BJ (cell line): ENCODE results near the gene MARS1. TPM values are rescaled to one million over a fixed set of nuclear protein-coding genes. Genes with fewer than 3 reads are reported as not detected.

Experiments used
- CTCF ChIA-PET: fragments of 350-600 bp; formaldehyde crosslinking; extraction: SDS; loops from one replicate; lab custom pipeline; 2021; ENCODE audit warnings: antibody characterized with exemption, inconsistent platforms; lab: Yijun Ruan, JAX
- POLR2A ChIA-PET: fragments of 300-600 bp; sonication (Branson Sonifier 250); formaldehyde crosslinking; extraction: SDS; loops from one replicate; lab custom pipeline; 2021; ENCODE audit warnings: antibody characterized with exemption; lab: Charles Lee
- DNase-seq: peaks from one replicate; pipeline ENCODE4 v3.0.0-alpha.2; 2011; ENCODE audit warnings: low read depth
- H3K27me3 ChIP-seq: 2 replicates; pipeline ENCODE4 v1.6.0; 2011; ENCODE audit warnings: low read length; ENCODE audit not compliant: control insufficient read depth, insufficient read depth
- H3K36me3 ChIP-seq: 2 replicates; pipeline ENCODE4 v1.5.1; 2011; ENCODE audit warnings: low read length; ENCODE audit not compliant: control insufficient read depth, insufficient read depth
- H3K4me3 ChIP-seq: 2 replicates; pipeline ENCODE4 v1.5.1; 2011; ENCODE audit warnings: low read depth, mild to moderate bottlenecking, control low read depth, low read length
- CTCF ChIP-seq: IDR thresholded peaks from 2 replicates; pipeline ENCODE4 v1.5.1; 2011; ENCODE audit warnings: low read depth, mild to moderate bottlenecking, control low read depth, inconsistent platforms, low read length, moderate library complexity; ENCODE audit not compliant: insufficient read depth
- polyA plus RNA-seq: library from polyadenylated mRNA; depleted of rRNA; stranded (reverse); fragments of >200 nt; gene quantifications from 2 replicates; pipeline ENCODE4 v1.2.3, GENCODE V29; 2011

Gene MARS1
- polyA plus RNA-seq, 1 experiment = 378 TPM

DNA sequence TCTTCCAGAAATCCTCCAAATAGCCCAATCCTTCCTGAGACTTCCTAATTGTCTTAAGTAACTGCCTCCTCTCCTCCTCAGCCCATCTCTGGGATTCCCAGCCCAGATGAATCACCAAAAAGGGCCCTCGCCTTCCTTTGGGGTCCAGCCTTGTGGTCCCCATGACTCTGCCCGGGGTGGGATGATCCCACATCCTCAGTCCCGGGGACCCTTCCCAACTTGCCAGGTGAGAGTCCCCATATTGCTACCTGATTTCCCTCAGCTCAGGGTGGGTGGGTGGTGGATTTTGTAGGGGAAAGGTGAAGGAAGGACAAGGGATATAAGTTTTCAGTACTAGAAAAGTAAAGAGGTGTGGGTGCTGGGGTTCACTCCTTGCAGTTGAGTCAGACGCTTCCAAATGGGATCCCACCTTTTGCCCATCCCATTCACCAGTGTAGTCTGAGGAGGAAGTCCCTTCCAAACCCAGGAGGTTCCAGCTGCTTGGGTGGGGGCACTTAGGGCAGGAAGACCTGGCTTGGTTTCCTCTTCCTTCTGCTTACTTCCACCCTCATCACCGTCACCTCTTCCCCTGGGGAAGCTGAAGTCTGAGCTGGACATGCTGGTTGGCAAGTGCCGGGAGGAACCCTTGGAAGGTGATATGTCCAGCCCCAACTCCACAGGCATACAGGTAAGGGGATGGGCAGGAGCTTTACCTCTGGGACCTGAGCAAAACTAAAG, 22.7 kb upstream of the MARS1 start:
- ChIA-PET POLR2A (interaction anchor here (0.5 kb wide), 1 partner anchor 32 kb away, joined by 6 read pairs; no protein-coding TSS in a partner anchor), CTCF (interaction anchor here (0.7 to 4.4 kb wide), 9 partner anchors 9 to 226 kb away, joined by 3 to 21 read pairs (median 4); partner anchors contain the start of genes ARHGAP9 and INHBE)
- Histone ChIP-seq H3K27me3 (no peaks in the 10 kb centered on the region; the same call in 1 of the 2 replicates), H3K36me3 (no peaks in the 10 kb centered on the region; the same call in 1 of the 2 replicates), H3K4me3 (no peak overlapping the region)
- no peak for DNase-seq
- TF ChIP-seq CTCF = no peak

- Histone ChIP-seq H3K36me3 (no peaks in the 10 kb centered on the region; the same call in 1 of the 2 replicates), H3K4me3 (no peak overlapping the region), H3K27me3 (no peaks in the 10 kb centered on the region; the same call in 1 of the 2 replicates)
- CTCF ChIA-PET = interaction anchor here (0.7 to 4.4 kb wide), 9 partner anchors 8 to 227 kb away, joined by 3 to 21 read pairs (median 4); partner anchors contain the start of genes ARHGAP9 and INHBE
- POLR2A ChIA-PET = interaction anchor here (0.5 to 0.6 kb wide), 2 partner anchors 31 to 52 kb away, joined by 3 to 6 read pairs; no protein-coding TSS in a partner anchor
- TF ChIP-seq CTCF = no peak
- no peak for DNase-seq
Measured at GRCh38 chr12:57465747-57466505, 21.9 kb upstream of the MARS1 start.

DNA sequence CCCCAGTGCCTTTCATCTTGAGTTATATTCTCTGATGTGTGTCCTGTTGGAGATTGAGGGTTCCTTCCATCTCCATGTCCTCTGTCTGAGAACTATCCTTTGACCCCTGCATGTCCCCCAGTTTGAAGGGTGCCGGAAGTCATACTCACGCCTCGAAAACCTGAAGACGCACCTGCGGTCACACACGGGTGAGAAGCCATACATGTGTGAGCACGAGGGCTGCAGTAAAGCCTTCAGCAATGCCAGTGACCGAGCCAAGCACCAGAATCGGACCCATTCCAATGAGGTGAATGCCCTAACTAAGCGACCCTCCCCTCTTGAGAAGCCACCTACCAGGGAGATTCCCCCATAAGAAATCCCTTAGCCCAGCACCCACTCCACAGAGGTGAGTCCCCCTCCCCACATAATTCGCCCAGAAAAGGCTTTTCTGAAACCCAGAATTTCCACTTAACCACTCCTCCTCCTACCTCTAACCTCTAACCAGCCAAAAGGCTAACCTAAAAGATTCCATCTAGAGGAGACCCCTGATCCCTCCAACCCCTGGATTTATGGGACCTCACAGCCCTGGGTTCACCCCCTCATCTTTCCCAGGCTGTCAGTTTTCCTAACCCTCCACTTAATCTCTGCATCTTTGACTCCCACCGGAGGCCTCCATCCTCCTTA, 20.5 kb upstream of the MARS1 start:
- TF ChIP-seq CTCF = no peak
- ChIA-PET CTCF (no interaction called here), POLR2A (no interaction called here)
- Histone ChIP-seq H3K4me3 (no peak overlapping the region), H3K36me3 (no peaks in the 10 kb centered on the region; the same call in 1 of the 2 replicates), H3K27me3 (peaks cover 2% of the 10 kb centered on the region)
- no peak for DNase-seq

DNA sequence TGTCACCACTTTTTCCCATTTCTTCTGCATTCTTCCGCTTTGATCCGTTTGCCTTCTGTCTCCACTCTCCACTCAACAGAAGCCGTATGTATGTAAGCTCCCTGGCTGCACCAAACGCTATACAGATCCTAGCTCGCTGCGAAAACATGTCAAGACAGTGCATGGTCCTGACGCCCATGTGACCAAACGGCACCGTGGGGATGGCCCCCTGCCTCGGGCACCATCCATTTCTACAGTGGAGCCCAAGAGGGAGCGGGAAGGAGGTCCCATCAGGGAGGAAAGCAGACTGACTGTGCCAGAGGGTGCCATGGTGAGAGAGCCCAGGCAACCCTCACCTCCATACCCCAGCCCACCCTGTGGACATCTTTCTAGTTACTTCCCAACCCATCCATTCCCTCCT, 20.0 kb upstream of the MARS1 start:
- POLR2A ChIA-PET = no interaction called here
- Histone ChIP-seq H3K36me3 (no peaks in the 10 kb centered on the region; the same call in 1 of the 2 replicates), H3K4me3 (no peak overlapping the region), H3K27me3 (peaks cover 8% of the 10 kb centered on the region)
- TF ChIP-seq CTCF = no peak
- no peak for DNase-seq
- CTCF ChIA-PET = no interaction called here
